HK-2 (cell line): ENCODE measurements around the gene DGAT2.

Experiments used
- DNase-seq: peaks from one replicate; pipeline ENCODE4 v3.0.0-alpha.2; 2018; ENCODE audit not compliant: unreplicated experiment

Gene DGAT2

DNA sequence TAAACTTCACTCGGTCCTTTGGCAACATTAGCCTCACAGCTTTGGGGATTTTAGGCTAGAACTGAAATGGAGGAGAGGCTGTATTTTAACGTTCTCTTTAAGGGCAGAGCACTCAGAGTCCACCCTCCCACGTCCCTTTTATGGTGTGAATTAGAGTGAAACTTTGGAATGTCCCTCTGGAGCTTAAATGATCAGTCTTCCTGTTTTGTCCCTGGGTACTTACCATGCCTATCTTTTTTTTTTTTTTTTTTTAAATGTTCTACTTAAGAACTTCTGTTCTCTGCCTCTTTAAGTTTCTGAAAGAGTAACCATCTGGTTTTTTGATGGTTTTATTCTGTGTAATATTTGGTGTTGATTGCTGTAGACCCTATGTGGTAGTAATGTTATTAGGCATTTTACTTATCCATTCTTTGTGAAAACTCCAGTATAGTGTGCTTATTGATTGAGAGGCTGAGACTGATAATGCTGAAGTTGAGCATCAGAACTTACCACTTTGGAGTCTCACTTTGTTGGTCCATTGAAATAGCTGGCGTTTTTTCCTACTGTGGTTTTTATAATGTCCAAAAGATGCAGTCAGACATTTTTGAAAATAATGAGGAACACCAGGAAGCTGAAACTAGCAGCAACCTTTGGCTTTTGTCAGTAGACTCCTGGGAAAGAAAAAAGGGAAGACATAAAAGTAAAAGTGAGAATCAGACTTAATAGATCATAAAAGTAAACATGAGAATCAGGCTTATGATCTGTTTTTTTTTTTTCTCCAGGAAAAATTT lies 58.1 kb downstream of the DGAT2 start:
- DNase-seq = no peak

DNA sequence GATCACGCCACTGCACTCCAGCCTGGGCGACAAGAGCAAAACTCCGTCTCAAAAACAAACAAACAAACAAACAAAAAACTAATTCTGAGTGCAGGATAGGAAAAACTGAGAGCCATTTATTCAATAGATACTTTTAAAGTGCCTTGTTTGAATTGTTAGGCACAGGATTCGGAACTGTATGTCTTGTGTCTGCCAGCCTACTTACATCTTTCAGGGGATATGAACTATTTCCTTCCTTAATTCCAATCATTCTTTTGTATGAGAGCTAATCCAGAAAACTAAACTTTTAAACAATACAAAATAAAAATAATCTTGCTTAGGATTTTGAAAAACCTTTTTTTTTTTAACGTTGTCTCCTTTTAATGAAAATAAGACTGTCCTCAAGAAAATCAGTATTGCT lies 59.0 kb downstream of the DGAT2 start:
- DNase-seq = no peak

DNA sequence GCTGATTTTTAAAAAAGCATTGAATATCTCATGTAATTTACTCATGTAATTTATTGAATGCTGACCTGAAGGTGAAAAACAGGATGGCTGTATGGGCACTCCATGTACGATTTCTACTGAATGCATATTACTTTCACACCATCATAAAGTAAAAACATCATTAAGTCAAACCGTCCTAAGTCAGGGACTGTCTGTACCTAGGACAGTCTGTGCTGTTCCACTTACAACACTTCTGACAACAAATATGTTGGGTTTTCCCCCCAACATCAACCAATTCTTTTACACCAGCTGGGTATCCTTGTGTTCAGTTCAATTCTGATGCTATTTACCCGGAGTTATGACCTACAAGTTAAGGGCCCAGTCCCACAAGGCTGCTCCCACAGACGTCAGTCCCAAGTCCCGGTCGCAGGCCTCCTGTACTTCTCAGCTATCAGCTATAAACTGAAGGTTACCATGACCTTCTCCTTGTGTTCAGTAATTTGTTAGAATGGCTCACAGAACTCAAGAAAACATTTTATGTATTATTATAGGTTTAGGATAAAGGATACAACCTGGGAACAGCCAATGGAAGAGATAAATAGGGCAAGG lies 63.4 kb downstream of the DGAT2 start:
- no peak for DNase-seq

DNA sequence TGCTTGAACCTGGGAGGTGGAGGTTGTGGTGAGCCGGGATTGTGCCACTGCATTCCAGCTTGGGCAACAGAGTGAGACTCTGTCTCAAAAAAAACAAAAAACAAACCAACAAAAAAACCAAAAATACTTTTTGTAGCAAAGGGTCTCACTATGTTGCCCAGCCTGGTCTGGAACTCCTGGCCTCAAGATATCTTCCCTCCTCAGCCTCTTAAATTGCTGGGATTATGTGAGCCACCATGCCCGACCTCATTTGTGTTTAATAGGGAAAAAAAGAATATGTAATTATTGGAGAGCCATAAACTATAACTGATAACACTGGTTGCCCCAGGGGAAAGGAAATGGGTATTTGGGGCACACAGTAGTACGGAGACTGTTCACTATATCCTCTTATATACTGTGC lies 66.2 kb downstream of the DGAT2 start:
- DNase-seq = no peak

DNA sequence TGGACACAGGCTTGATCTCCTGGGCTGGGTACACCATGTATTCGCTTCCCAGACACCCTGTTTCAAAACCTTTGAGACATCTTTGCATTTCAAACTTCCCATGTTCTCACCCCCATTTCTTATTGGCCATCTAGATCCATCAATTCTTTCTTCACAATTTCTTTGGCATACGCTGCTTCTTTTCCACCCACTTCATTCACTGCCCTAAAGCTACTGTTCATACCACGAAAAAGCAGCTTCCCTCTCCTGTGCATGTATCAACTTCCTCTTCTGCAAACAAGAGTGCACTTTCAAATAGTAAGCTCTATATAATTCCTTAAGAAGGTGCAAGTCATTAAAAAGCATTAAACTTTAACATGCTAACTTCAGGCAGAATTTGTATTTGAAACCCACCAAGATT lies 67.8 kb downstream of the DGAT2 start:
- DNase-seq = no peak

DNA sequence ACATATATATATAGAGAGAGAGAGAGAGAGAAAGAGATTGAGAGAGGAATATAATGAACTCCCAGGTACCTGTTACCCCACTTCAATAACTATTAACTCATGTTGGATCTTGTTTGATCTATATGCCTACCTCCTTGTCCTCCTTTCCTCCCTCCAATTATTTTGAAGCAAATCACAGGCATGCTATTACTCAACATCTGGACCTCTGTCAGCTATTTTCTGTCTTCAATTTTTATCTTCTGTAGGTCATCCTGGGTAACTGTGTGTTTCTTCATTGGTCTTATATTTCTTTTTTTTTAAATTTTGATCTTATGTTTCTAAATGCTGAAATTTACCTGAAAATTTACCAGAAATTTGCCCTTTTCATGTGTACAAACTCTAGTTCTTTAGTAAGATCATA lies 71.3 kb downstream of the DGAT2 start:
- DNase-seq = no peak

DNA sequence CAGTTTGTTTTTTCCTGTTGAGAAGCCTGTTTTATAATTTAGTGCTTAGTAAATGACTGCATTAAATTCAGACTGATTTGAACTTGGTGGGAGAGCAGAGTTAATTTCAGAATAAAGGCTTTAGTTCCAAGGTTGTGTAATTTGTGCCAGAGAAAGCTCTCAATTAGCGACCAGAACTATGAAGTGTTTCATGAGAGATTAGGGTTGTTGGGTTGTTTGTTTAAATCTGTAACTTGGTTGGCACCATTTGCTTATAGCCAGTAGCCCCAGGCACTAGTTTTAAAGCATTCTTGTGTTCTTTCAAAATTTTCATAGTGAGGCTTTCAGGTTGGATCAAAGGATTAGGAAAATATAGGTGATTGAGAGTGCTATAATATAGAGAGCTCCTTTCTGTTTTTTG lies 71.9 kb downstream of the DGAT2 start:
- DNase-seq = no peak

DNA sequence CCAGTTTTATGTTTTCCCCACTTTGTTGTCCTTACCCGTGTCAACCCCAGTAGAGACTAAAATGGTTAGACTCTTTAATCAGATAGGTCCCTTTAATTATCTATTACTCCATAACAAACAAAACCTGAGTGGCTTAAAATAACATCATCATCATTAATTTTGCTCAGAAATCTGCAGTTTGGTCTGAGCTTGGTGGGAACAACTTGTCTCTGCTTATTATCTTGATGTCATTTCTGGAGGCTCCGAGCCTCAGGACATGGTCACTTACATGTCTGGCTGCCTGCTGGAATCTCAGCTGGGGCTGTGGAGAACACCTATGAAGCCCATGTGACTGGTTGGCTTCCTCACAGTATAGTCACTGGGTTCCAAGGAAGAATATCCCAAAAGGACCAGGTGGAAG lies 73.2 kb downstream of the DGAT2 start:
- no peak for DNase-seq

DNA sequence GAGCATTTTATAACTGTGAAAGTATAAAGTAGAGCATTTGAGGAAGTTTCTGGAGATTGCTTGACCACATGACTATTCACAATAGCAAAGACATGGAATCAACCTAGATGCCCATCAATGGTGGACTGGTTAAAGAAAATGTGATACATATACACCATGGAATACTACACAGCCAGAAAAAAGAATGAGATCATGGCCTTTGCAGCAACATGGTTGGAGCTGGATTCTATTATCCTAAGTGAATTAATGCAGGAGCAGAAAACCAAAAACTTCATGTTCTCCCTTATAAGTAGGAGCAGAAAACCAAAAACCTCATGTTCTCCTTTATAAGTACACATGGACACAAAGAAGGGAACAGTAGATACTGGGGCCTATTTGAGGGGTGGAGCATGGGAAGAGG lies 76.7 kb downstream of the DGAT2 start:
- no peak for DNase-seq

DNA sequence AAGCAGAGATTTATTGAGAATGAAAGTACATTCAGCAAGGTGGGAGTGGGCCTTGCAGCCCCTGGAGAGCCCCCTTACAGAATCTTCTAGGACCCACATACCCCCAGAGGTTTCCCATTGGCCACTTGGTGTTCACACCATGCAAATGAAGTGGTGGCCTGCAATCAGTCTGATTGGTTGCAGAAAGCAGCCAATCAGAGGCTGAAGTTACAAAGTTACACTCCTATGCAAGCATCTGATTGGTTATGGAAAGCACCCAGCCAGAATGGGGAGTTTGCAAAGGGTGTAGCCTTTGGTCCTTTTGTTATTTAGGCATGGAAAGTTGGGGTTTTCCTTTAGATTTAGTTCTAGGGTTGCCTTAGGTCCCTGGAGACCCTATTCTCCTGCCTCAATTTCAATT lies 81.3 kb downstream of the DGAT2 start:
- DNase-seq = no peak

DNA sequence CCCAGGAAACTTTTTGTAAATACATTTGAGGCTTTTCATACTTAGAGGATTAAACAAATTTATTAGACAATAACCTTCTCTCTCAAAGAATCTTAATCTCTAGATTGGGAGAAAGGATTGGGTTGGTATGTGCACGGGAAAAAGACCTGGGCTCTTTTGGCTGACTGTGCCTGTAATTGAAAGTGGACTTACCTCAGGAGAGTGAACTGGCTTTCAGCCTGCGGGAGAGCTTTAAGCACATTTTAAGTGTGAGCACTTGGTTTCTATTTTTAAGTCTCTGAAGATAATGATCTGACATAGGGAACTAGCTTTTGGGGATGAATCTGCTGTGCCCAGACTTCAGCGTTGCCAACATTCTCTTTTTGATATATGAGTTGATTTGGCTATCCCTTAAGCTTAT lies 82.2 kb downstream of the DGAT2 start:
- no peak for DNase-seq
